ENCODE measurements around the gene ZP3.
A peak's percentile ranks its signal among the peaks of the same experiment; 100 is the strongest.
"Not testable (repeated sequence)": the region's sequence is repeated elsewhere in the genome, so short reads cannot be mapped to it uniquely, and the experiment has no call there.

The ZP3 gene

GRCh38 chr7:76393116-76394031 lies 31.4 kb upstream of the ZP3 start:
- peaks cover 6% of the 10 kb centered on the region for H3K27me3 Mint-ChIP-seq (ENCODE audit: low read depth)
- peaks cover 18% of the 10 kb centered on the region for H3K4me1 Mint-ChIP-seq
- peak overlapping the region; percentile 85 to 90 (median 90) for H3K4me3 Mint-ChIP-seq

DNA sequence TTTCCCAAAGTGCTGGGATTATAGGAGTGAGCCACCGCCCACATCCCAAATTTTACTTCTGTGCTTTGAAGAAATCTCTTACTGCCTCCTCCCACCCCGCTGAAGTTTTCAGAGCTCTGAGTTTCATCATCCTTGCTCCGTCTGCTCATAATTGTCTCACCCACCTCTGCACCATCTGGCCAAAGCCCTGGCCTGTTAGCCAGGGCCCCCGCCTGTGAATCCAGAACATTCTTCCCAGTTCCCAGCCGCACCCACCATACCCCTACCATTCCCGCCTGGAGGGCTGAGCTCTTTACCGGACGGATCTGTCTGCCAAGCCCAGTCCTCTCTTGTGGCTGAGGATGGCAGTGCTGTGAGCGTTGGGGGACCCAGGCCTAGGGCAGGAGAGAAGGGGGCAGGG lies 29.8 kb upstream of the ZP3 start:
- H3K4me1 Mint-ChIP-seq = peaks cover 18% of the 10 kb centered on the region
- H3K27me3 Mint-ChIP-seq (ENCODE audit: low read depth) = peaks cover 6% of the 10 kb centered on the region
- peak overlapping the region in 1 of 3 experiments; percentile 22 for H3K27ac Mint-ChIP-seq
- H3K4me3 Mint-ChIP-seq = peak overlapping the region; percentile 39 to 75 (median 55)
- H3K36me3 Mint-ChIP-seq (ENCODE audit: low read depth) = no peaks in the 10 kb centered on the region
- H3K9me3 Mint-ChIP-seq = no peaks in the 10 kb centered on the region
- TF ChIP-seq, protein P1, sequence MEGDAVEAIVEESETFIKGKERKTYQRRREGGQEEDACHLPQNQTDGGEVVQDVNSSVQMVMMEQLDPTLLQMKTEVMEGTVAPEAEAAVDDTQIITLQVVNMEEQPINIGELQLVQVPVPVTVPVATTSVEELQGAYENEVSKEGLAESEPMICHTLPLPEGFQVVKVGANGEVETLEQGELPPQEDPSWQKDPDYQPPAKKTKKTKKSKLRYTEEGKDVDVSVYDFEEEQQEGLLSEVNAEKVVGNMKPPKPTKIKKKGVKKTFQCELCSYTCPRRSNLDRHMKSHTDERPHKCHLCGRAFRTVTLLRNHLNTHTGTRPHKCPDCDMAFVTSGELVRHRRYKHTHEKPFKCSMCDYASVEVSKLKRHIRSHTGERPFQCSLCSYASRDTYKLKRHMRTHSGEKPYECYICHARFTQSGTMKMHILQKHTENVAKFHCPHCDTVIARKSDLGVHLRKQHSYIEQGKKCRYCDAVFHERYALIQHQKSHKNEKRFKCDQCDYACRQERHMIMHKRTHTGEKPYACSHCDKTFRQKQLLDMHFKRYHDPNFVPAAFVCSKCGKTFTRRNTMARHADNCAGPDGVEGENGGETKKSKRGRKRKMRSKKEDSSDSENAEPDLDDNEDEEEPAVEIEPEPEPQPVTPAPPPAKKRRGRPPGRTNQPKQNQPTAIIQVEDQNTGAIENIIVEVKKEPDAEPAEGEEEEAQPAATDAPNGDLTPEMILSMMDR (IDR thresholded peaks at IDR 0.05; ENCODE audit: unreplicated experiment in 3 of 3) = no peak

More at GRCh38 chr7:76393116-76394031, 31.4 kb upstream of the ZP3 start:
- no peaks in the 10 kb centered on the region for H3K36me3 Mint-ChIP-seq (ENCODE audit: low read depth)
- TF ChIP-seq, protein P1 (IDR thresholded peaks at IDR 0.05; ENCODE audit: unreplicated experiment in 3 of 3) = no peak
- H3K27ac Mint-ChIP-seq = peak overlapping the region; percentile 82 to 93 (median 93)
- no peaks in the 10 kb centered on the region for H3K9me3 Mint-ChIP-seq

GRCh38 chr7:76395605-76395964 lies 29.2 kb upstream of the ZP3 start:
- H3K27me3 Mint-ChIP-seq (ENCODE audit: low read depth); H3K9me3 Mint-ChIP-seq; H3K36me3 Mint-ChIP-seq (ENCODE audit: low read depth): not testable (repeated sequence)
- Mint-ChIP-seq H3K4me3 (peak overlapping the region; percentile 17 to 57 (median 39)), H3K27ac (peak overlapping the region in 1 of 3 experiments; percentile 22), H3K4me1 (peaks cover 18% of the 10 kb centered on the region)

DNA sequence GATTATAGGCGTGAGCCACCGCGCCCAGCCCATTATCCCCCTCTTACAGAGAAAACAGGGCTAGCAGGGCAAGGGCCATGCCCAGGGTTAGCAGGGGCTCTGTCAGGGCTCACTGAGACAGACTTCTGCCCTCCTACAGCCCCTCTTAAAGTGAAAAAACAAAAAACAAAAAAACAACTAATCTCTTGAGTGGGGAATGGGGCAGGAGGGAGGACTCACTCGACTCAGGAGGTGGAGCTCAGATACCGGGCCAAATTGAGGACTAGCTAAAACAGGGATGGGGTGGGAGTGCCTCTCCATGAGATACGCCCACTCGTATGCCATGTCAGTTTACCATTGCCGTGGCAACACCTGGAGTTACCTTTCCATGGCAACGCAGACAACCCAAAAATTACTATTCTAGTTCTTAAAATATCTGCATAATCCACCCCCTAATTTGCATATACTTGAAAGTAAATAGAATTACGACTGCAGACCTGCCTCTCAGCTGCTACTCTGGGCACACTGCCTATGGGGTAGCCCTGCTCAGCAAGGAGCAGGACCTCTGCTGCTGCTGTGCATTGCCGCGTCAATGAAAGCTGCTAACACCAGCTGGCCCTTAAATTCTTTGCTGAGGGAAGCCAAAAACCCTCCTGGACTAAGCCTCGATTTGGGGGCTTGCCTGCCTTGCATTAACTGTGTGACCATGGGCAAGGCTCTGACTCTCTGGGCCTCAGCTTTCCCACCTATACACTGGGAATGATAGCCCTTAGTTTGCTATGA lies 28.6 kb upstream of the ZP3 start:
- Mint-ChIP-seq H3K36me3 (ENCODE audit: low read depth) (no peaks in the 10 kb centered on the region), H3K27ac (peak overlapping the region in 2 of 3 experiments; percentile 32 to 60), H3K27me3 (ENCODE audit: low read depth) (peaks cover 6% of the 10 kb centered on the region), H3K4me3 (peak overlapping the region in 2 of 3 experiments; percentile 60 to 69), H3K9me3 (no peaks in the 10 kb centered on the region), H3K4me1 (peaks cover 18% of the 10 kb centered on the region)
- TF ChIP-seq, protein P1 (IDR thresholded peaks at IDR 0.05; ENCODE audit: unreplicated experiment in 3 of 3) = no peak

DNA sequence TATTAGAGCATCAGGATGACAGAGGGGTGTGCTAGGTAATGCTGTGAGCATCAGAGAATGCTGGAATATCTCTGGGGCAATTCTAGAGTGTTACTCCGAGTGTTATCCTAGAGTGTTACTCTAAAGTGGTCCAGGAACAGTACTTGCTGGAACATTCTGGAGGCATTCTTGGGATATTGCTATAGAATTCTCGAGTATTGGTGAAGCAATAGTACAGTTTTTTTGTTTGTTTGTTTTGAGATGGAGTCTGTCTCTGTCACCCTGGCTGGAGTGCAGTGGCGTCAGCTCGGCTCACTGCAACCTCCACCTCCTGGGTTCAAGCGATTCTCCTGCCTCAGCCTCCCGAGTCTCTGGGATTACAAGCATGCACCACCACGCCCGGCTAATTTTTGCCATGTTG lies 27.9 kb upstream of the ZP3 start:
- no peak overlapping the region for H3K27ac Mint-ChIP-seq

More for the DNA sequence above, 27.9 kb upstream of the ZP3 start:
- Mint-ChIP-seq H3K4me3 (no peak overlapping the region), H3K36me3 (ENCODE audit: low read depth) (no peaks in the 10 kb centered on the region), H3K27me3 (ENCODE audit: low read depth) (peaks cover 12% of the 10 kb centered on the region), H3K4me1 (peaks cover 18% of the 10 kb centered on the region), H3K9me3 (no peaks in the 10 kb centered on the region)
- TF ChIP-seq, protein P1 (IDR thresholded peaks at IDR 0.05; ENCODE audit: unreplicated experiment in 3 of 3) = no peak

All from nephron (organoid).